Karpas-422 (cell line): ENCODE results near the gene LCAT. TPM values are rescaled to one million over a fixed set of nuclear protein-coding genes. Genes with fewer than 3 reads are reported as not detected.

Experiments used
- DNase-seq: peaks from one replicate; pipeline ENCODE4 v3.0.0-alpha.2; 2015
- H2AFZ ChIP-seq: fragments of 200-600 bp; sonication (generic); 2 replicates; pipeline ENCODE4 v1.6.1; 2014; ENCODE audit warnings: antibody characterized with exemption, low read length, mixed read lengths
- H3K27ac ChIP-seq: fragments of 200-600 bp; sonication (generic); 2 replicates; pipeline ENCODE4 v1.5.1; 2014; ENCODE audit warnings: mild to moderate bottlenecking, low read length, moderate library complexity
- H3K27me3 ChIP-seq: fragments of 200-600 bp; sonication (generic); 2 replicates; pipeline ENCODE4 v1.6.1; 2014; ENCODE audit warnings: low read length, mixed read lengths
- H3K36me3 ChIP-seq: fragments of 200-600 bp; sonication (generic); 2 replicates; pipeline ENCODE4 v1.6.1; 2014; ENCODE audit warnings: low read length, mixed read lengths; ENCODE audit not compliant: insufficient read depth
- H3K4me1 ChIP-seq: fragments of 200-600 bp; sonication (generic); 2 replicates; pipeline ENCODE4 v1.6.1; 2014; ENCODE audit warnings: mild to moderate bottlenecking, low read length, mixed read lengths
- H3K4me2 ChIP-seq: fragments of 200-600 bp; sonication (generic); 2 replicates; pipeline ENCODE4 v1.6.1; 2014; ENCODE audit warnings: low read length, low read depth, mild to moderate bottlenecking; ENCODE audit not compliant: poor library complexity, severe bottlenecking
- H3K4me3 ChIP-seq: fragments of 200-600 bp; sonication (generic); 2 replicates; pipeline ENCODE4 v1.5.1; 2014; ENCODE audit warnings: mild to moderate bottlenecking, antibody characterized with exemption, low read length, mixed read lengths
- H3K79me2 ChIP-seq: fragments of 200-600 bp; sonication (generic); 2 replicates; pipeline ENCODE4 v1.6.1; 2014; ENCODE audit warnings: mild to moderate bottlenecking, low read length, mixed read lengths
- H3K9ac ChIP-seq: fragments of 200-600 bp; sonication (generic); 2 replicates; pipeline ENCODE4 v1.6.0; 2014; ENCODE audit warnings: low read length
- H3K9me2 ChIP-seq: fragments of 200-600 bp; sonication (generic), shearing (Covaris generic); replicated peaks from 2 replicates; pipeline ENCODE4 v1.6.0; 2014; ENCODE audit warnings: mild to moderate bottlenecking, low read length, moderate library complexity; ENCODE audit not compliant: insufficient read depth
- H3K9me3 ChIP-seq: fragments of 300-700, 200-600 bp; sonication (generic); 2 replicates; pipeline ENCODE4 v1.6.1; 2014; ENCODE audit warnings: low read length, mixed read lengths
- H4K20me1 ChIP-seq: fragments of 200-600 bp; sonication (generic); 2 replicates; pipeline ENCODE4 v1.6.1; 2014; ENCODE audit warnings: mild to moderate bottlenecking, antibody characterized with exemption, low read length, low read depth; ENCODE audit not compliant: insufficient read depth
- total RNA-seq: library from RNA; depleted of rRNA; stranded (reverse); fragments of >200 nt; shearing (Covaris generic); gene quantifications from 2 replicates; pipeline ENCODE4 v1.2.3, GENCODE V29; 2014; ENCODE audit warnings: low replicate concordance

Gene LCAT
- total RNA-seq, 1 experiment from 2014 or later = 1.3 TPM

- peaks cover 27% of the 10 kb centered on the region for H3K4me1 ChIP-seq
- no peak overlapping the region for H3K4me3 ChIP-seq
- no peaks in the 10 kb centered on the region for H3K9me3 ChIP-seq
- H4K20me1 ChIP-seq = no peaks in the 10 kb centered on the region
- no peaks in the 10 kb centered on the region for H3K9me2 ChIP-seq
- DNase-seq = no peak
- H3K4me2 ChIP-seq = no peak overlapping the region
- no peak overlapping the region for H3K27ac ChIP-seq
- no peak overlapping the region for H2AFZ ChIP-seq
- no peak overlapping the region for H3K9ac ChIP-seq
- no peaks in the 10 kb centered on the region for H3K27me3 ChIP-seq
- H3K36me3 ChIP-seq = peaks cover 19% of the 10 kb centered on the region; the same call in 1 of the 2 replicates
- H3K79me2 ChIP-seq = peaks cover 30% of the 10 kb centered on the region
These were observed 10.1 kb downstream of the LCAT start for GRCh38 chr16:67933805-67934204.

- Histone ChIP-seq H3K36me3 (peaks cover 19% of the 10 kb centered on the region; the same call in 1 of the 2 replicates), H3K9me3 (no peaks in the 10 kb centered on the region), H3K9ac (no peak overlapping the region), H3K27ac (no peak overlapping the region), H3K4me2 (no peak overlapping the region), H3K79me2 (peaks cover 24% of the 10 kb centered on the region), H3K27me3 (no peaks in the 10 kb centered on the region), H2AFZ (no peak overlapping the region), H4K20me1 (no peaks in the 10 kb centered on the region), H3K4me1 (peaks cover 20% of the 10 kb centered on the region), H3K4me3 (no peak overlapping the region), H3K9me2 (no peaks in the 10 kb centered on the region)
- no peak for DNase-seq
These were observed 11.5 kb downstream of the LCAT start for GRCh38 chr16:67932462-67932840.

- Histone ChIP-seq H3K27ac (no peak within 1 kb of the TSS), H3K9ac (no peak within 1 kb of the TSS)
These were observed 12.0 kb downstream of the LCAT start, which contains the start of gene CTRL for GRCh38 chr16:67931712-67932461. TSS of gene CTRL (minus strand) at chr16:67931862. CDS start at chr16:67931852, 10 bp downstream.

GRCh38 chr16:67930678-67931211 is 13.2 kb downstream of the LCAT start:
- H3K4me3 ChIP-seq = no peak overlapping the region
- DNase-seq = no peak
- no peak overlapping the region for H3K27ac ChIP-seq
- H3K79me2 ChIP-seq = peaks cover 9% of the 10 kb centered on the region
- H3K9ac ChIP-seq = no peak overlapping the region
- H4K20me1 ChIP-seq = no peaks in the 10 kb centered on the region
- H3K9me3 ChIP-seq = no peaks in the 10 kb centered on the region
- peaks cover 26% of the 10 kb centered on the region for H3K4me1 ChIP-seq
- H3K27me3 ChIP-seq = no peaks in the 10 kb centered on the region
- H3K36me3 ChIP-seq = peaks cover 19% of the 10 kb centered on the region; the same call in 1 of the 2 replicates
- H3K9me2 ChIP-seq = no peaks in the 10 kb centered on the region
- H3K4me2 ChIP-seq = no peak overlapping the region
- no peak overlapping the region for H2AFZ ChIP-seq

More at GRCh38 chr16:67931712-67932461, 12.0 kb downstream of the LCAT start, which contains the start of gene CTRL:
- H2AFZ ChIP-seq = no peak within 1 kb of the TSS
- H3K4me2 ChIP-seq = no peak within 1 kb of the TSS
- H3K79me2 ChIP-seq = peaks cover 19% of the 10 kb centered on the region
- H3K4me3 ChIP-seq = no peak within 1 kb of the TSS
- H3K4me1 ChIP-seq = peaks cover 15% of the 10 kb centered on the region
- H3K9me3 ChIP-seq = no peaks in the 10 kb centered on the region
- peaks cover 19% of the 10 kb centered on the region; the same call in 1 of the 2 replicates for H3K36me3 ChIP-seq
- no peaks in the 10 kb centered on the region for H3K27me3 ChIP-seq
- DNase-seq = peak; percentile 39
- H3K9me2 ChIP-seq = no peaks in the 10 kb centered on the region
- no peaks in the 10 kb centered on the region for H4K20me1 ChIP-seq

DNA sequence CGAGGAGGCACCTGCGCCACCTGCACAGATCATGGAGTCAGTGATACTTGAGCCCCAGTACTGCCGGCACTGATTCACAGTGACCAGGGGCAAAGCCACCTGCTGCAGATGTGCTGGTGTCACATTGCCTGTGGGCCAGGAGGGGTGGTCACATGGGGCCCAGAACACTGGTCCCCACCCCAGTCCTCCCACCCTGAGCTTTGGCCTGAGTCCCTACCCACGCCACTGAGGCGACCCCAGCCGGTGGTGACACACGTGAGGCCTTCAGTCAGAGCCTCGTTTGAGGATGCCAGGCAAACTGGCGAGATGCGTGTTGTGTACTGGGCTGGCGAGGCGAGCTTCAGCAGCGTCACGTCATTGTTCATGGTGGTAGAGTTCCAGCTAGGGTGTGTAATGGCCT is 13.7 kb downstream of the LCAT start:
- no peaks in the 10 kb centered on the region for H3K9me2 ChIP-seq
- H3K27ac ChIP-seq = no peak overlapping the region
- H3K4me3 ChIP-seq = no peak overlapping the region
- no peak overlapping the region for H3K9ac ChIP-seq
- no peak overlapping the region for H3K4me2 ChIP-seq
- peaks cover 23% of the 10 kb centered on the region for H3K4me1 ChIP-seq
- peaks cover 6% of the 10 kb centered on the region for H3K79me2 ChIP-seq
- H4K20me1 ChIP-seq = no peaks in the 10 kb centered on the region
- DNase-seq = no peak
- peaks cover 18% of the 10 kb centered on the region; the same call in 1 of the 2 replicates for H3K36me3 ChIP-seq
- no peak overlapping the region for H2AFZ ChIP-seq
- no peaks in the 10 kb centered on the region for H3K9me3 ChIP-seq
- no peaks in the 10 kb centered on the region for H3K27me3 ChIP-seq

GRCh38 chr16:67928561-67929364 is 15.2 kb downstream of the LCAT start:
- Histone ChIP-seq H3K27me3 (no peaks in the 10 kb centered on the region), H3K4me2 (no peak overlapping the region), H2AFZ (no peak overlapping the region), H3K36me3 (peaks cover 4% of the 10 kb centered on the region; the same call in 1 of the 2 replicates), H4K20me1 (no peaks in the 10 kb centered on the region), H3K4me3 (no peak overlapping the region), H3K79me2 (no peaks in the 10 kb centered on the region; the same call in 1 of the 2 replicates), H3K9me2 (no peaks in the 10 kb centered on the region), H3K9ac (no peak overlapping the region), H3K4me1 (peaks cover 12% of the 10 kb centered on the region), H3K9me3 (no peaks in the 10 kb centered on the region), H3K27ac (no peak overlapping the region)
- peak; percentile 93 for DNase-seq

- Histone ChIP-seq H4K20me1 (no peaks in the 10 kb centered on the region), H3K27ac (no peak overlapping the region), H2AFZ (no peak overlapping the region), H3K36me3 (no peaks in the 10 kb centered on the region), H3K9me2 (no peaks in the 10 kb centered on the region), H3K9me3 (no peaks in the 10 kb centered on the region), H3K4me3 (no peak overlapping the region), H3K79me2 (no peaks in the 10 kb centered on the region; the same call in 1 of the 2 replicates), H3K27me3 (no peaks in the 10 kb centered on the region), H3K4me1 (peaks cover 12% of the 10 kb centered on the region), H3K4me2 (no peak overlapping the region), H3K9ac (no peak overlapping the region)
- peak; percentile 41 for DNase-seq
These were observed 15.8 kb downstream of the LCAT start for GRCh38 chr16:67928147-67928546.
